ENCODE measurements around the gene USP25.

Gene USP25

DNA sequence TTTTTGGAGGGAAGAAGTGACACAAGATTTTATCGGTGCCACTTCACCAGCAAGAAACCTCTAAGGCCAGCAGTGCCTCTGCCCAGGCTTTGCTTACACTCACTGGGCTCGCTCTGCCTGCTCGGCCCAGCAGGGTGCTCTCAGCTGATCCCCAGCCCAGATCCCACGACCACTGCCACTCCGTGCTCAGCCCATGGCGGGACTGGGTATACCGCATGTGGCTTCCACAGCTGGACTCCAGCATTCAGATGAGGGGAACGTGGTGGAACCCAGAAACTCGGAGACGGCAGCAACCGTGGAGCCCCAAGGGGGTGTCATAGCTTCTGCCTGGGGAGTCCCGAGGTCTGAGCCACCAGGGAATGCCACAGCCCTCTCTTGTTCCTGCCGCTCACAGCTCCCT is 12.9 kb downstream of the USP25 start:
- Histone ChIP-seq H3K4me1 (ENCODE audit: control insufficient read depth, low read length) (no peaks in the 10 kb centered on the region), H3F3A (ENCODE audit: control insufficient read depth, insufficient read depth) (no peaks in the 10 kb centered on the region), H4K20me1 (ENCODE audit: control insufficient read depth, insufficient read depth, low read depth, low read length) (no peaks in the 10 kb centered on the region), H3K27ac (ENCODE audit: low read depth, low read length) (no peak overlapping the region), H3K9me3 (ENCODE audit: control insufficient read depth, insufficient read depth, low read length) (no peaks in the 10 kb centered on the region), H3K79me2 (ENCODE audit: control insufficient read depth, low read length) (peaks cover 91% of the 10 kb centered on the region), H3K36me3 (ENCODE audit: control insufficient read depth, low read length) (peaks cover 14% of the 10 kb centered on the region), H3K27me3 (ENCODE audit: control insufficient read depth, low read length) (no peaks in the 10 kb centered on the region), H3K4me3 (ENCODE audit: low read length) (no peak overlapping the region), H3K9me2 (replicated peaks; ENCODE audit: control insufficient read depth, low read length) (no peaks in the 10 kb centered on the region), H3K4me2 (ENCODE audit: low read length) (no peak overlapping the region)
- TF ChIP-seq EZH2phosphoT487 (IDR thresholded peaks at IDR 0.05; ENCODE audit: borderline replicate concordance, low read length): no peak
- TF ChIP-seq, protein P1, sequence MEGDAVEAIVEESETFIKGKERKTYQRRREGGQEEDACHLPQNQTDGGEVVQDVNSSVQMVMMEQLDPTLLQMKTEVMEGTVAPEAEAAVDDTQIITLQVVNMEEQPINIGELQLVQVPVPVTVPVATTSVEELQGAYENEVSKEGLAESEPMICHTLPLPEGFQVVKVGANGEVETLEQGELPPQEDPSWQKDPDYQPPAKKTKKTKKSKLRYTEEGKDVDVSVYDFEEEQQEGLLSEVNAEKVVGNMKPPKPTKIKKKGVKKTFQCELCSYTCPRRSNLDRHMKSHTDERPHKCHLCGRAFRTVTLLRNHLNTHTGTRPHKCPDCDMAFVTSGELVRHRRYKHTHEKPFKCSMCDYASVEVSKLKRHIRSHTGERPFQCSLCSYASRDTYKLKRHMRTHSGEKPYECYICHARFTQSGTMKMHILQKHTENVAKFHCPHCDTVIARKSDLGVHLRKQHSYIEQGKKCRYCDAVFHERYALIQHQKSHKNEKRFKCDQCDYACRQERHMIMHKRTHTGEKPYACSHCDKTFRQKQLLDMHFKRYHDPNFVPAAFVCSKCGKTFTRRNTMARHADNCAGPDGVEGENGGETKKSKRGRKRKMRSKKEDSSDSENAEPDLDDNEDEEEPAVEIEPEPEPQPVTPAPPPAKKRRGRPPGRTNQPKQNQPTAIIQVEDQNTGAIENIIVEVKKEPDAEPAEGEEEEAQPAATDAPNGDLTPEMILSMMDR (IDR thresholded peaks at IDR 0.05; ENCODE audit: low read depth, low read length, poor library complexity, severe bottlenecking): no peak

DNA sequence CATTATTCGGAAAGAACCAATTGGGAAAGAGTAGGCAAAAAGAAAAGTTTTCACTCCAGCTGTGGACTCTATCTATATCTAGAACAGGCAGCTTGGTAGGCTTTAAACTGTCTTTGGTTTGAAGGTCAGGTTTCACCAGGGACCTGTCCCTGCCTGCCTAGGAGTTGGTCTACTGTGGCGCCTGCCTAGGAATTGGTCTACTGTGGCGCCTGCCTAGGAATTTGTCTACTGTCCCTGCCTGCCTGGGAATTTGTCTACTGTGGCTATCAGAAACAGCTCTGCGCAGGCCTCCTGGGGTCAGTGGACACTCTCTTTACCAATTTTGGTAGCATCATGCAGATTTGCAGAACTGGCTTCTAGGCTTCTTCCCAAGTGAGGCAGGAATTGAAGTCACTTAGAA is 13.8 kb downstream of the USP25 start:
- peaks cover 91% of the 10 kb centered on the region for H3K79me2 ChIP-seq (ENCODE audit: control insufficient read depth, low read length)
- no peak overlapping the region for H3K27ac ChIP-seq (ENCODE audit: low read depth, low read length)
- no peak overlapping the region for H3K4me3 ChIP-seq (ENCODE audit: low read length)
- H4K20me1 ChIP-seq (ENCODE audit: control insufficient read depth, insufficient read depth, low read depth, low read length): no peaks in the 10 kb centered on the region
- TF ChIP-seq EZH2phosphoT487 (IDR thresholded peaks at IDR 0.05; ENCODE audit: borderline replicate concordance, low read length): no peak
- TF ChIP-seq, protein P1 (IDR thresholded peaks at IDR 0.05; ENCODE audit: low read depth, low read length, poor library complexity, severe bottlenecking): no peak
- H3K9me2 ChIP-seq (replicated peaks; ENCODE audit: control insufficient read depth, low read length): no peaks in the 10 kb centered on the region
- no peaks in the 10 kb centered on the region for H3F3A ChIP-seq (ENCODE audit: control insufficient read depth, insufficient read depth)
- no peak overlapping the region for H3K4me2 ChIP-seq (ENCODE audit: low read length)
- no peaks in the 10 kb centered on the region for H3K9me3 ChIP-seq (ENCODE audit: control insufficient read depth, insufficient read depth, low read length)
- peaks cover 14% of the 10 kb centered on the region for H3K36me3 ChIP-seq (ENCODE audit: control insufficient read depth, low read length)
- no peaks in the 10 kb centered on the region for H3K4me1 ChIP-seq (ENCODE audit: control insufficient read depth, low read length)
- no peaks in the 10 kb centered on the region for H3K27me3 ChIP-seq (ENCODE audit: control insufficient read depth, low read length)

DNA sequence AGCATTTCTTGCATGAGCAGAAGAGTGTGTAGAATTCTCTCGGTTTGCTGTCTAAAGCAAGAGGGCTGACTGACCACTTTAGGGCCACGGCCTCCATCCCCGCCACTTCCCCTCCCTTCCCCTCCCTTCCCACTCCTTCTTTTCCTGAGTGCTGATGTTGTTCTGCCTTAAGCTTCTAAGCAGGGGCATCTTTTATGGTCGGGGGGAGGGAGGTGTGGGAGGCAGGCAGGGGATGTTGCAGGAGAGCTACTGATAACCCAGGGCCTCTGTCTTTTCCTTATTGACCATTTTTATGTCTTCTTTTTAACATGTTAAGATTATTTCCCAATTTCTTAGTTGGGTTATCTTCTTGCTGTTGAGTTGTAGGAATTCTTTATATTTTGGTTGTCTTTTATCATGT is 15.1 kb downstream of the USP25 start:
- TF ChIP-seq, protein P1 (IDR thresholded peaks at IDR 0.05; ENCODE audit: low read depth, low read length, poor library complexity, severe bottlenecking): no peak
- no peak for TF ChIP-seq EZH2phosphoT487 (IDR thresholded peaks at IDR 0.05; ENCODE audit: borderline replicate concordance, low read length)
- Histone ChIP-seq H3K27ac (ENCODE audit: low read depth, low read length) (no peak overlapping the region), H4K20me1 (ENCODE audit: control insufficient read depth, insufficient read depth, low read depth, low read length) (no peaks in the 10 kb centered on the region)

DNA sequence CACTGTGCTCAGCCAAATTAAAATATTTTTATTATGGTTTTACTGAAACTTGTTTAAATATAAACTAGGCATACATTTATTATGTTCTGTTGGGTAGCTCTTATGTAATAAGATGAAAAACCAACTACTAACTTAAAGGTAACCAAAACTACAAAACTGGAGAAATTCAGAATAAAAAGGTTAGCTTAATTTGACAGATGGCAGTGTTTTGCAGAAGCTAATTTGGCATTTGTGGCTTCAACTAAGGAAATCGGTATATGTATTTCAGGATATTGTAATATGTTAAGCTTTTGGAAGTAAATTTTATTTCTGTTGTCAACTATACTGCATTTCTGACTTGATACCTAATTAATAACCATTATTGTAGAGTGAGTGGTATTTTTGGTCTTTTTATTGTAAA is 18.8 kb downstream of the USP25 start:
- H3K4me3 ChIP-seq (ENCODE audit: low read length): no peak overlapping the region

More for the DNA sequence above, 15.1 kb downstream of the USP25 start:
- Histone ChIP-seq H3K4me2 (ENCODE audit: low read length) (no peak overlapping the region), H3K27me3 (ENCODE audit: control insufficient read depth, low read length) (no peaks in the 10 kb centered on the region), H3K4me1 (ENCODE audit: control insufficient read depth, low read length) (no peaks in the 10 kb centered on the region), H3F3A (ENCODE audit: control insufficient read depth, insufficient read depth) (no peaks in the 10 kb centered on the region), H3K9me2 (replicated peaks; ENCODE audit: control insufficient read depth, low read length) (no peaks in the 10 kb centered on the region), H3K9me3 (ENCODE audit: control insufficient read depth, insufficient read depth, low read length) (no peaks in the 10 kb centered on the region), H3K36me3 (ENCODE audit: control insufficient read depth, low read length) (peaks cover 14% of the 10 kb centered on the region), H3K4me3 (ENCODE audit: low read length) (no peak overlapping the region), H3K79me2 (ENCODE audit: control insufficient read depth, low read length) (peaks cover 91% of the 10 kb centered on the region)

More for the DNA sequence above, 18.8 kb downstream of the USP25 start:
- TF ChIP-seq, protein P1 (IDR thresholded peaks at IDR 0.05; ENCODE audit: low read depth, low read length, poor library complexity, severe bottlenecking): no peak
- no peak for TF ChIP-seq EZH2phosphoT487 (IDR thresholded peaks at IDR 0.05; ENCODE audit: borderline replicate concordance, low read length)
- Histone ChIP-seq H3K9me2 (replicated peaks; ENCODE audit: control insufficient read depth, low read length) (no peaks in the 10 kb centered on the region), H3K36me3 (ENCODE audit: control insufficient read depth, low read length) (no peaks in the 10 kb centered on the region), H3K4me2 (ENCODE audit: low read length) (no peak overlapping the region), H3K27me3 (ENCODE audit: control insufficient read depth, low read length) (no peaks in the 10 kb centered on the region), H3K79me2 (ENCODE audit: control insufficient read depth, low read length) (peaks cover 89% of the 10 kb centered on the region), H4K20me1 (ENCODE audit: control insufficient read depth, insufficient read depth, low read depth, low read length) (no peaks in the 10 kb centered on the region), H3K4me1 (ENCODE audit: control insufficient read depth, low read length) (no peaks in the 10 kb centered on the region), H3K9me3 (ENCODE audit: control insufficient read depth, insufficient read depth, low read length) (no peaks in the 10 kb centered on the region), H3K27ac (ENCODE audit: low read depth, low read length) (no peak overlapping the region), H3F3A (ENCODE audit: control insufficient read depth, insufficient read depth) (no peaks in the 10 kb centered on the region)

Data from DOHH2 (cell line).